GM12878 (cell line): ENCODE results near the gene COL13A1. TPM values are rescaled to one million over a fixed set of nuclear protein-coding genes. Genes with fewer than 3 reads are reported as not detected.

Experiments used
- ATAC-seq: fragments of 200-7000 bp; cut with Tn5 transposase; 3 replicates; pipeline ENCODE4 v1.9.1; 2020; ENCODE audit warnings: mild to moderate bottlenecking, moderate library complexity
- BruUV-seq: library from RNA; stranded (reverse); fragments of 400-500 nt; replicated peaks from 2 replicates; lab custom pipeline; 2021; lab: Mats Ljungman, UMichigan
- CTCF ChIA-PET: fragments of 300-600 bp; sonication (Branson Sonifier 250); formaldehyde crosslinking; extraction: SDS; loops from one replicate; lab custom pipeline; 2021; ENCODE audit warnings: inconsistent platforms; lab: Yijun Ruan, JAX
- POLR2A ChIA-PET: fragments of 350-600 bp; formaldehyde crosslinking; extraction: SDS; loops from one replicate; lab custom pipeline; 2021; ENCODE audit warnings: inconsistent platforms; lab: Charles Lee
- RAD21 ChIA-PET: fragments of 300-600 bp; sonication (Branson Sonifier 250); formaldehyde crosslinking; loops from one replicate; lab custom pipeline; 2023; ENCODE audit warnings: antibody characterized with exemption; ENCODE audit not compliant: unreplicated experiment; lab: Charles Lee
- SMC1A ChIA-PET: fragments of 300-600 bp; sonication (Branson Sonifier 250); formaldehyde crosslinking; loops from one replicate; lab custom pipeline; 2023; ENCODE audit not compliant: unreplicated experiment, uncharacterized antibody; lab: Charles Lee
- DNase-seq: peaks from one replicate; pipeline ENCODE4 v3.0.0-alpha.2; 2011; ENCODE audit warnings: low read depth, low spot score
- FAIRE-seq: peaks from 3 replicates; lab custom pipeline; 2011; peaks lifted over from hg19 to GRCh38; lab: Jason Lieb, UNC
- H2AFZ ChIP-seq: 2 replicates; pipeline ENCODE4 v1.6.0; 2011; ENCODE audit warnings: low read depth, low read length, control low read depth; ENCODE audit not compliant: control insufficient read depth
- H3K27ac ChIP-seq: 2 replicates; pipeline ENCODE4 v1.5.1; 2011; ENCODE audit warnings: control low read depth; ENCODE audit not compliant: control insufficient read depth, insufficient read depth
- H3K27me3 ChIP-seq, 2 experiments: replicated peaks in 1 of 2; 2 replicates each; pipeline versions ENCODE4 v1.6.0 to v1.6.1; 2011; ENCODE audit warnings: low read length in 1 of 2; ENCODE audit not compliant: control insufficient read depth in 2 of 2, insufficient read depth in 2 of 2
- H3K36me3 ChIP-seq, 2 experiments: 2 replicates each; pipeline ENCODE4 v1.5.1; 2011; ENCODE audit warnings: low read length in 1 of 2; ENCODE audit not compliant: control insufficient read depth in 2 of 2, insufficient read depth in 2 of 2
- H3K4me1 ChIP-seq: 2 replicates; pipeline ENCODE4 v1.6.1; 2011; ENCODE audit warnings: mild to moderate bottlenecking, low read length, moderate library complexity, mixed read lengths; ENCODE audit not compliant: control insufficient read depth, insufficient read depth
- H3K4me2 ChIP-seq: 2 replicates; pipeline ENCODE4 v1.6.0; 2011; ENCODE audit warnings: control low read depth; ENCODE audit not compliant: control insufficient read depth, insufficient read depth
- H3K4me3 ChIP-seq: fragments of 200-600 bp; sonication (generic); 2 replicates; pipeline ENCODE4 v1.5.1; 2016
- H3K79me2 ChIP-seq: 2 replicates; pipeline ENCODE4 v1.6.0; 2011; ENCODE audit warnings: low read length; ENCODE audit not compliant: control insufficient read depth, insufficient read depth
- H3K9ac ChIP-seq: 2 replicates; pipeline ENCODE4 v1.8.0; 2011; ENCODE audit warnings: low read length, control low read depth, mixed read lengths; ENCODE audit not compliant: control insufficient read depth, insufficient read depth
- H3K9me3 ChIP-seq: replicated peaks from 3 replicates; pipeline ENCODE4 v1.5.1; 2011; ENCODE audit warnings: mild to moderate bottlenecking, low read length; ENCODE audit not compliant: control insufficient read depth, insufficient read depth
- H4K20me1 ChIP-seq: 2 replicates; pipeline ENCODE4 v1.6.0; 2011; ENCODE audit not compliant: control insufficient read depth, insufficient read depth
- CBX3 ChIP-seq: fragments of 200-600 bp; sonication (generic); IDR thresholded peaks from 2 replicates; pipeline ENCODE4 v1.6.1; 2016; ENCODE audit warnings: low read depth, borderline replicate concordance
- CEBPB ChIP-seq, 2 experiments: fragments of 150-350 bp in 1 of 2; IDR thresholded peaks; 2 replicates each; pipeline ENCODE4 v1.6.1; 2012 to 2014; ENCODE audit warnings: low read depth in 2 of 2, low read length in 2 of 2, borderline replicate concordance in 1 of 2, inconsistent platforms in 1 of 2
- FOXK2 ChIP-seq: fragments of 450-650 bp; IDR thresholded peaks from 2 replicates; pipeline ENCODE4 v1.6.1; 2017; ENCODE audit warnings: mild to moderate bottlenecking, moderate library complexity
- FOXM1 ChIP-seq: IDR thresholded peaks from 2 replicates; pipeline ENCODE4 v1.6.1; 2012; ENCODE audit warnings: low read depth, mild to moderate bottlenecking, inconsistent platforms, low read length, moderate library complexity
- GATAD2B ChIP-seq: fragments of 450-650 bp; conservative IDR thresholded peaks from 2 replicates; pipeline ENCODE4 v1.6.1; 2017; ENCODE audit warnings: low read depth, mild to moderate bottlenecking, moderate library complexity
- IKZF1 ChIP-seq: fragments of 450-650 bp; conservative IDR thresholded peaks from 2 replicates; pipeline ENCODE4 v1.6.1; 2017; ENCODE audit warnings: antibody characterized with exemption, mild to moderate bottlenecking
- JUNB ChIP-seq: IDR thresholded peaks from 2 replicates; pipeline ENCODE4 v1.6.1; 2016; ENCODE audit warnings: antibody characterized with exemption, mild to moderate bottlenecking
- LARP7 ChIP-seq: fragments of 450-650 bp; IDR thresholded peaks from 2 replicates; pipeline ENCODE4 v1.6.1; 2017; ENCODE audit warnings: mild to moderate bottlenecking
- MTA2 ChIP-seq: fragments of 450-650 bp; IDR thresholded peaks from 2 replicates; pipeline ENCODE4 v1.6.1; 2016; ENCODE audit warnings: low read depth, mild to moderate bottlenecking, moderate library complexity
- NFIC ChIP-seq: IDR thresholded peaks from 2 replicates; pipeline ENCODE4 v1.6.1; 2012; ENCODE audit warnings: low read depth, mild to moderate bottlenecking, inconsistent platforms, low read length, moderate library complexity
- PML ChIP-seq: IDR thresholded peaks from 2 replicates; pipeline ENCODE4 v1.6.1; 2012; ENCODE audit warnings: low read length, inconsistent platforms
- POLR2AphosphoS2 ChIP-seq: IDR thresholded peaks from 2 replicates; pipeline ENCODE4 v1.6.1; 2011; ENCODE audit warnings: low read depth, mild to moderate bottlenecking, low read length, improper control_type of control experiment, moderate library complexity
- SRF ChIP-seq, 2 experiments: IDR thresholded peaks; 2 replicates each; pipeline ENCODE4 v1.6.1; 2011; ENCODE audit warnings: low read depth in 2 of 2, low read length in 2 of 2, mild to moderate bottlenecking in 1 of 2, moderate library complexity in 1 of 2
- STAT1 ChIP-seq: fragments of 450-650 bp; conservative IDR thresholded peaks from 2 replicates; pipeline ENCODE4 v1.6.1; 2014; ENCODE audit warnings: antibody characterized with exemption, mild to moderate bottlenecking
- SUZ12 ChIP-seq: fragments of 200-600 bp; sonication (generic); IDR thresholded peaks from one replicate; pipeline ENCODE4 v1.6.1; 2018; ENCODE audit warnings: antibody characterized with exemption, mild to moderate bottlenecking; ENCODE audit not compliant: unreplicated experiment
- YY1 ChIP-seq: IDR thresholded peaks from 2 replicates; pipeline ENCODE4 v1.6.1; 2011; ENCODE audit warnings: low read depth, mild to moderate bottlenecking, low read length
- WGBS: methylation state at CpG from one replicate; pipeline ENCODE4 v1.1.6; 2016; ENCODE audit warnings: low lambda C conversion rate; ENCODE audit not compliant: insufficient replicate concordance, insufficient coverage; ENCODE audit errors: missing lambda C conversion rate; 5-methylcytosine and 5-hydroxymethylcytosine counted together
- in situ Hi-C: fragments of 300-500 bp; cut with MboI; formaldehyde crosslinking; loops from 9 replicates; pipeline ENCODE4 v1.14.3; 2018; ENCODE audit warnings: mixed read lengths
- intact Hi-C: fragments of 100-400 bp; cut with micrococcal nuclease; formaldehyde crosslinking; loops from one replicate; pipeline ENCODE4 v1.14.2; 2022; ENCODE audit not compliant: unreplicated experiment
- polyA plus RNA-seq, 11 experiments: library from polyadenylated mRNA; depleted of rRNA in 4 of 11; unstranded in 6 of 11; stranded (reverse) in 5 of 11; fragments of >200 nt; fragmentation: Nextera tagmentation in 4 of 11; fragmentation: Illumina TruSeq in 1 of 11; extraction: Ambion mirVana in 4 of 11; extraction: Trizol in 1 of 11; gene quantifications; 1 replicate in 1 of 11; 2 replicates in 10 of 11; pipeline versions ENCODE4 v1.2.1 to v1.2.3, GENCODE V29; 2011 to 2016; ENCODE audit warnings: inconsistent platforms in 2 of 11, missing spikeins in 2 of 11, low read depth in 1 of 11
- total RNA-seq, 4 experiments: library from RNA; depleted of rRNA in 3 of 4; stranded (reverse); fragments of >200 nt in 3 of 4; fragmentation: Illumina TruSeq in 1 of 4; extraction: Trizol in 1 of 4; gene quantifications; 2 replicates each; pipeline versions ENCODE4 v1.2.1 to v1.2.3, GENCODE V29; 2013 to 2021
- TF ChIP-seq, protein P1 (sequence below): IDR thresholded peaks from 2 replicates; pipeline ENCODE4 v1.6.1; 2011; ENCODE audit warnings: borderline replicate concordance, low read depth, mild to moderate bottlenecking, moderate library complexity, mixed read lengths, low read length; ENCODE audit not compliant: insufficient read depth; ENCODE audit errors: extremely low read length
- TF ChIP-seq, protein P2 (sequence below): IDR thresholded peaks from 2 replicates; pipeline ENCODE4 v1.6.1; 2011; ENCODE audit warnings: low read depth, low read length, improper control_type of control experiment, borderline replicate concordance

The COL13A1 gene
- total and polyA plus RNA-seq, 10 of the 15 experiments (the other 5 are each of a cell fraction or from before 2014, with no cell fraction given), result 0.03 to 0.15 (median 0.05) TPM; not detected in 7

DNA sequence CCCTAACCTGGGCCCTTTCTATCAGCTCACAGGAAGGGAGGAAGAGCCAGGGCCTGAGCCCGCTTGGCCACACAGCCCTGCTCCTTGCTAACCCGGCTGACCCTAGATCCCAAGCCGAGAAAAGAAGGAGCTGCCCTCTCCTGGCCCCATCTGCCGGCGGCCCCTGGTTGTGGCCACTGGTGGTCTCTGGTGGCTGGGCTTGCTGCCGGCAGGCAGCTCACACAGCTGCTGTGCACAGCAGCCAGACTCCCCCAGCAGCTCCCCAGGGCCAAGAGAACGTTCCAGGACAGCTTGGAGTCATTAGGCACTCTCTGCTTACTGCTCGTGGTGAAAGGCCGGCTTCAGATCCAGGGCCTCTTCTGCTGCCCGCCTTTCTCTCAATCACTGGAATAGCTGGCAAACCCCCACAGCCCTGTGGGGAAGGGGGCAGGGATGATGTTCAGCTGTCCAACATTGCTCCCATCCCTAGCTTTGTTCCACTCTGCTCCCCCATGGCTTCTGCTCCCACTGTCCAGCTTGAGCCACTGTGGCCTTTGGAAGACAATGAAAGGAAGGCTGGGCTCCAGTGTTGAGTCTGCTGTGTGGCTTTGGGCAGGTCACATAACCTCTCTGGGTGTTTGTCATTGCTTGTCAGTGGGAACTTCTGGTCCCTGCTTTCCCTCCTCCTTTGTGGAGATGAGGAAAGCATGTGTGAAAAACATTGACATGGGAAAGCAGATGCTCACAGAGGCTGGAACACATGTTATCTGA lies 35.4 kb upstream of the COL13A1 start (continued):
- TF ChIP-seq, protein P1, sequence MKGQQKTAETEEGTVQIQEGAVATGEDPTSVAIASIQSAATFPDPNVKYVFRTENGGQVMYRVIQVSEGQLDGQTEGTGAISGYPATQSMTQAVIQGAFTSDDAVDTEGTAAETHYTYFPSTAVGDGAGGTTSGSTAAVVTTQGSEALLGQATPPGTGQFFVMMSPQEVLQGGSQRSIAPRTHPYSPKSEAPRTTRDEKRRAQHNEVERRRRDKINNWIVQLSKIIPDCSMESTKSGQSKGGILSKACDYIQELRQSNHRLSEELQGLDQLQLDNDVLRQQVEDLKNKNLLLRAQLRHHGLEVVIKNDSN, result no peak

DNA sequence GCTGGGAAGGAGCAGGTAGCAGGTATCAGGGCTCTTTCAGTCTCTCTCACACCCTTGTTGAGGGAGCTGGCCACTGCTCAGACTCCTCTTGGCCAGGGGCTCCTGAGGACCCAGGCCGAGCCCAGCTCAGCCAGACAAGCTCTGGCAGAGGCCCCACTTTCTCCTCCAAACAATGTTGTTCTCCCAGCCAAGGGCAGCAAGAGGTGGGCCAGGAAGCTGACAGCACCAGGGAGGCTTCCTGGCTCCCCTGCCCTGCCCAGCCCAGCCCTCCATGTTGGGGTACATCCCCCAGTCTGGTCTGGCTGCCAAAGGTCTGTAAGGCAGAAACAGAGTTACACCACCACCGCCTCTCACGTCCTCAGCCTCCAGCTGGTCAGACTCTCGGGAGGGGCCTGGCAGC lies 33.9 kb upstream of the COL13A1 start:
- H3K79me2 ChIP-seq, result no peaks in the 10 kb centered on the region
- no peak for FAIRE-seq
- BruUV-seq, result no TSS peak
- TF ChIP-seq FOXK2 (no peak), YY1 (no peak), STAT1 (no peak), PML (no peak), MTA2 (no peak), NFIC (no peak), CBX3 (no peak), SUZ12 (no peak), LARP7 (no peak), POLR2AphosphoS2 (no peak), CEBPB (IDR thresholded peaks at IDR 0.05; ENCODE audit: borderline replicate concordance in 1 of 2, low read depth in 2 of 2, low read length in 2 of 2) (no peak), FOXM1 (no peak), SRF (IDR thresholded peaks at IDR 0.05; ENCODE audit: low read depth in 2 of 2, low read length in 2 of 2) (no peak), IKZF1 (no peak), JUNB (no peak), GATAD2B (no peak)
- TF ChIP-seq, protein P2, sequence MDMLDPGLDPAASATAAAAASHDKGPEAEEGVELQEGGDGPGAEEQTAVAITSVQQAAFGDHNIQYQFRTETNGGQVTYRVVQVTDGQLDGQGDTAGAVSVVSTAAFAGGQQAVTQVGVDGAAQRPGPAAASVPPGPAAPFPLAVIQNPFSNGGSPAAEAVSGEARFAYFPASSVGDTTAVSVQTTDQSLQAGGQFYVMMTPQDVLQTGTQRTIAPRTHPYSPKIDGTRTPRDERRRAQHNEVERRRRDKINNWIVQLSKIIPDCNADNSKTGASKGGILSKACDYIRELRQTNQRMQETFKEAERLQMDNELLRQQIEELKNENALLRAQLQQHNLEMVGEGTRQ, result no peak
- TF ChIP-seq, all 136 proteins: peak for 0
- Histone ChIP-seq H3K4me1 (no peaks in the 10 kb centered on the region), H3K4me2 (no peak overlapping the region), H3K27ac (no peak overlapping the region), H2AFZ (no peak overlapping the region), H3K9ac (no peak overlapping the region), H3K36me3 (no peaks in the 10 kb centered on the region), H4K20me1 (no peaks in the 10 kb centered on the region), H3K27me3 (peaks cover 0 to 5% of the 10 kb centered on the region in 2 experiments; a peak in 2 of 4 replicates), H3K9me3 (no peaks in the 10 kb centered on the region; the same call in 2 of the 3 replicates), H3K4me3 (no peak overlapping the region)
- ATAC-seq, result no peak
- in situ Hi-C loops (no loop called here), intact Hi-C loops (no loop called here)
- DNase-seq, result no peak
- ChIA-PET RAD21 (no interaction called here), POLR2A (no interaction called here), CTCF (no interaction called here), SMC1A (no interaction called here)
- WGBS, result 0% methylated on average over 4 of the region's 4 CpGs
